ENCODE measurements around the gene MORN1.

MORN1 gene

DNA sequence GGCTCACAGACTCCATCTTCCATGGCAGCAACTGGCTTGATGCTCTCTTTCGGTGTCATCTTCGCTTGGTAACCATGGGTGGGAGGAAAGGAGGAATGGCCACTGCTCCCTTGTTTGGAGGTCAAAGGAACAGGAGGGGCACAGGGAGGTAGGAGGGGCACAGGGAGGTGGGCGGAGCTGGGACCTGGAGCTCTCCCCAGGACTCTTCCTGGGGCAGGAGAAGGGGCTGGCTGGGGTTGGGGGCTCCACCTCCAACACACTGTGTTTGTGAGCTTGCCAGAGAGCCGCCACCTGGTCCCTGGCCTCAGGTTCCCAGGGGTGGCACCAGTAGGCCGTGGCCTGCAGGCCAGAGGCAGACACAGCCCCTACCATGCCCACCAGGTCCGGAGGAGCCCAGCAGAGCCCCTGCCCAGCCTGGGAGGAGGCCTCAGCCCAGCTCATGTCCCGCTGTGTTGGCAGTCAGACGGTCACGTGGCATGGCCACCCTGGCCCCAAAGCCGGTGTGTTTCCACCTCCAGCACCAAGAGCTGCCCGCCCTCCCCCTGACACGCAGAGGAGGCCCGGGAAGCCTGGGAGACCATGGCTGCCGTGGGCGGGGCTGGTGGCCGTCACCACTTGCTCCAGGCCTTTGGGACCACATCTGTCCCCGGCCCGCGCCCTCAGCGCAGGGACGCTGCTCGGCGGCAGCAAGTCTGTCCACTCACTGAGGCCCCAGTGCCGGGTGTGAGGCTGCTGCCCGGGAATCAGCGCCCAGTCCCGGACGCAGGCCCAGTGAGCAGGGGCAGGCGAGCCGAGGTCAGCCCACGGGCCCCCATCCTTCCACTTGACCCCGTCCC is 73.9 kb downstream of the MORN1 start:
- TF ChIP-seq, protein P1, sequence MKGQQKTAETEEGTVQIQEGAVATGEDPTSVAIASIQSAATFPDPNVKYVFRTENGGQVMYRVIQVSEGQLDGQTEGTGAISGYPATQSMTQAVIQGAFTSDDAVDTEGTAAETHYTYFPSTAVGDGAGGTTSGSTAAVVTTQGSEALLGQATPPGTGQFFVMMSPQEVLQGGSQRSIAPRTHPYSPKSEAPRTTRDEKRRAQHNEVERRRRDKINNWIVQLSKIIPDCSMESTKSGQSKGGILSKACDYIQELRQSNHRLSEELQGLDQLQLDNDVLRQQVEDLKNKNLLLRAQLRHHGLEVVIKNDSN (IDR thresholded peaks at IDR 0.05), result peak; percentile 61
- TF ChIP-seq TEAD4 (IDR thresholded peaks at IDR 0.05), result no peak

DNA sequence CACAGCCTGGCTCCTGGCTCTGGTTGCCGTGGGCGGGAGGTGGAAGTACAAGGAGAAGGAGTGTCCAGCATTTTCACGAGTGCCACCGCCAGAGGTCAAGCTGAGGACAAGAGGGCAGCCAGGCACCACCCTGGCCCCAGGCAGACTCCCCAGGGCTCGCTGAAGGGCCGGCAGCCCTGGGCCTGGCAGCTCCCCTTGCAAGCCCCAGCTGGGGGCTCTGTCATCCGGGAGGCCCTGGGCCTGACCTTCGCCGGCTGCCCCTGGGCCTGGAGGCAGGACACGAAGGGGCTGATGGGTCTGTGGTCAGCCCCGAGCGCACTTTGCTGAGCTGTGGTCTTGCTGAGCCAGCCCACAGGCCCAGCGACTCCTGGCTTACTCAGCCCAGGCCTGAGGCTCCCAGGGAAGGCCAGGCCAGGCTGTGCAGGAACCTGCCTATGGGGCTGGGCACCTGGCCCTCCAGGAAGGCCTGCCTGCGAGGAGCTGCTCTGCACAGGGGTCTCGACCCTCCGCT is 74.8 kb downstream of the MORN1 start:
- TF ChIP-seq TEAD4 (IDR thresholded peaks at IDR 0.05) (no peak), RAD21 (IDR thresholded peaks at IDR 0.05; ENCODE audit: low read depth) (no peak), YY1 (IDR thresholded peaks at IDR 0.05; ENCODE audit: low read depth) (no peak), CEBPB (IDR thresholded peaks at IDR 0.05) (no peak), CREB1 (IDR thresholded peaks at IDR 0.05; ENCODE audit: low read depth) (no peak), NFIC (IDR thresholded peaks at IDR 0.05) (no peak), ZBTB7A (IDR thresholded peaks at IDR 0.05; ENCODE audit: low read depth) (no peak), FOXM1 (IDR thresholded peaks at IDR 0.05; ENCODE audit: borderline replicate concordance, low read depth) (no peak), EGR1 (IDR thresholded peaks at IDR 0.05) (no peak), TCF12 (IDR thresholded peaks at IDR 0.05; ENCODE audit: low read depth) (no peak), EP300 (IDR thresholded peaks at IDR 0.05; ENCODE audit: borderline replicate concordance) (no peak), TAF1 (IDR thresholded peaks at IDR 0.05; ENCODE audit: low read depth) (no peak)
- TF ChIP-seq, protein P2, sequence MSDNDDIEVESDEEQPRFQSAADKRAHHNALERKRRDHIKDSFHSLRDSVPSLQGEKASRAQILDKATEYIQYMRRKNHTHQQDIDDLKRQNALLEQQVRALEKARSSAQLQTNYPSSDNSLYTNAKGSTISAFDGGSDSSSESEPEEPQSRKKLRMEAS (IDR thresholded peaks at IDR 0.05), result no peak
- TF ChIP-seq, protein P3, sequence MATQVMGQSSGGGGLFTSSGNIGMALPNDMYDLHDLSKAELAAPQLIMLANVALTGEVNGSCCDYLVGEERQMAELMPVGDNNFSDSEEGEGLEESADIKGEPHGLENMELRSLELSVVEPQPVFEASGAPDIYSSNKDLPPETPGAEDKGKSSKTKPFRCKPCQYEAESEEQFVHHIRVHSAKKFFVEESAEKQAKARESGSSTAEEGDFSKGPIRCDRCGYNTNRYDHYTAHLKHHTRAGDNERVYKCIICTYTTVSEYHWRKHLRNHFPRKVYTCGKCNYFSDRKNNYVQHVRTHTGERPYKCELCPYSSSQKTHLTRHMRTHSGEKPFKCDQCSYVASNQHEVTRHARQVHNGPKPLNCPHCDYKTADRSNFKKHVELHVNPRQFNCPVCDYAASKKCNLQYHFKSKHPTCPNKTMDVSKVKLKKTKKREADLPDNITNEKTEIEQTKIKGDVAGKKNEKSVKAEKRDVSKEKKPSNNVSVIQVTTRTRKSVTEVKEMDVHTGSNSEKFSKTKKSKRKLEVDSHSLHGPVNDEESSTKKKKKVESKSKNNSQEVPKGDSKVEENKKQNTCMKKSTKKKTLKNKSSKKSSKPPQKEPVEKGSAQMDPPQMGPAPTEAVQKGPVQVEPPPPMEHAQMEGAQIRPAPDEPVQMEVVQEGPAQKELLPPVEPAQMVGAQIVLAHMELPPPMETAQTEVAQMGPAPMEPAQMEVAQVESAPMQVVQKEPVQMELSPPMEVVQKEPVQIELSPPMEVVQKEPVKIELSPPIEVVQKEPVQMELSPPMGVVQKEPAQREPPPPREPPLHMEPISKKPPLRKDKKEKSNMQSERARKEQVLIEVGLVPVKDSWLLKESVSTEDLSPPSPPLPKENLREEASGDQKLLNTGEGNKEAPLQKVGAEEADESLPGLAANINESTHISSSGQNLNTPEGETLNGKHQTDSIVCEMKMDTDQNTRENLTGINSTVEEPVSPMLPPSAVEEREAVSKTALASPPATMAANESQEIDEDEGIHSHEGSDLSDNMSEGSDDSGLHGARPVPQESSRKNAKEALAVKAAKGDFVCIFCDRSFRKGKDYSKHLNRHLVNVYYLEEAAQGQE (IDR thresholded peaks at IDR 0.05; ENCODE audit: low read depth), result no peak
- TF ChIP-seq, protein P1 (IDR thresholded peaks at IDR 0.05), result no peak

DNA sequence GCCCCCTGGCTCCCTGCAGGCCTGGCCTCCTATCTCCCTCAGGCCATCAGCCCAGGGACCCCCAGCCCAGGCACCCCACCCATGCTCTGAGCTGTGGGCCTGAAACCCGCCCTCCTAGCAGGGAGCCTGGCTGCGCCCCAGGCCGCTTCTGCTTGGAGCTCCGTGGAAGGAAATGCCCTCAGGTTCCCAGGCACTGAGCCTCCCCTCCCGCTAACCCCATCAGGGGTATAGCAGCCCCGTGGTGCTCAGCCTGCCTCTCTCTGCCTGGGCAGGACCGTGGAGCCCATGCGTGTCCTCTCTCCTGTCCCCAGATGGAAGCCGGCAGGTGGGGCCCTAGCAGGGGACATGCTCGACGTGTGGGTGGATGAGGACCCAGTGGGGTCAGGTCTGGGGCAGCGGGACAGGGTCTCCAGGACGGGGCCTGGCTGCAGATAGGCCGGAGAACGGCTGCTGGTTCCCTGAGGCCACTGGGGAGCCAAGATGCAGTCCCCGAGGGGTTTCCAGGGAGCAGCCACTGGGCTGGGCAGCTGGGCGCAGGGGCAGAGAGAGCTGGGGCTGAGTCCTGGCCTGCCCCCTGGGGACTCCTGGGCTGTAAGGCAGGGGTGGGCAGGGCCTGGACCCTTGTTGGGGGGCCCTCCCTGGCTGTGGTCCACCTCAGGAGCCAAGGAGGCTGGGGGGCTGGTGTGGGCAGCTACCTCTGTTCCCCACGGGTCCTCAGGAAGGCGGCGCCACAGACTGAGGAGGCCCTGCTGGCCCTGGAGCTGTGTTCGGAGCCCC is 75.5 kb downstream of the MORN1 start:
- no peak for TF ChIP-seq EP300 (IDR thresholded peaks at IDR 0.05; ENCODE audit: borderline replicate concordance)
- TF ChIP-seq, protein P2 (IDR thresholded peaks at IDR 0.05), result no peak
- no peak for TF ChIP-seq TEAD4 (IDR thresholded peaks at IDR 0.05)
- TF ChIP-seq YY1 (IDR thresholded peaks at IDR 0.05; ENCODE audit: low read depth), result no peak
- TF ChIP-seq TAF1 (IDR thresholded peaks at IDR 0.05; ENCODE audit: low read depth), result no peak
- TF ChIP-seq TCF12 (IDR thresholded peaks at IDR 0.05; ENCODE audit: low read depth), result no peak
- no peak for TF ChIP-seq ZBTB7A (IDR thresholded peaks at IDR 0.05; ENCODE audit: low read depth)
- TF ChIP-seq FOXM1 (IDR thresholded peaks at IDR 0.05; ENCODE audit: borderline replicate concordance, low read depth), result no peak
- TF ChIP-seq RAD21 (IDR thresholded peaks at IDR 0.05; ENCODE audit: low read depth), result no peak

DNA sequence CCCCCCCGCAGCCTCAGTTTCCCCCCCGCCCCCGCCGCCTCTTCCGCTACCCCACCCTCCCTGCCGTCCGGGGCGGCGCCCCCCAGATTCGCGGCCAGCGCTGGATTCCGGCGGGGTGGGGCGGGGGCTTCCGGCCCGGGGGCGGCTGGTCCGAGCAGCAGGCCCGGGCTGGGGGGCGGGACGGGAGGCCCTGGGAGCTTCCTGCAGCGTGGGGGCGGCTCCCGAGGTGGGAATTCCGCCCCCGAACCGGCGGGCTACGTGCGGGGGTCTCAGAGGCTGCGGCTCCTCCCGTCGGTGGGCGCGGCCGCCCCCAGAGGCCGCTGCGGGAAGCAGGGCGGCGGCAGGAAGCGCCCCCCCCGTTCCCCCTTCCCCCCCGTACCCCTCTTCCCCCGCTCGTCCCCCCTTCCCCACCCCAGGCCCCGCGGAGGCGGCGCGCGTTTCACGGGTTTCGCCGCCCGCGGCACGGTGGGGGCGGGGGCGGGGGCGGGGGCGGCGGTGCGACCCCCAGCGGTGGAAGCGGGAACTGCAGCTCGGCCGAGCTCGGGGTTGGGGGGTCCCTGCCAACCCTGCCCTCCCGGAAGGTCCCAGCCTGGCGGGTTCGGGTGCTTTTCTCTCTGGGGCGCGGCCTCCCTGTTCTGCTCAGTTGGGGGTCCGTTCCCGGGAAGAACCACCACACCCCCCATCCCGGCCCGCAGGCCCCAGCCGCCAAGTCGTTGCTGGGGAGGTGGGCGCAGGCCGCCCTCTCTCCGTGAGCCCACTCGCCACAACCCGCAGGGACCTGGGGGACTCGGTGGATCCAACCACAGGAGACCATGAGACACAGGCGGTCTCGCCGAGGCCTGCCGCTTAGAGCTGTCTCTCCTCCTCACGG is 76.3 kb downstream of the MORN1 start:
- TF ChIP-seq, protein P1 (IDR thresholded peaks at IDR 0.05), result no peak
- TF ChIP-seq CREB1 (IDR thresholded peaks at IDR 0.05; ENCODE audit: low read depth) (no peak), EP300 (IDR thresholded peaks at IDR 0.05; ENCODE audit: borderline replicate concordance) (no peak), YY1 (IDR thresholded peaks at IDR 0.05; ENCODE audit: low read depth) (no peak), RAD21 (IDR thresholded peaks at IDR 0.05; ENCODE audit: low read depth) (no peak), TCF12 (IDR thresholded peaks at IDR 0.05; ENCODE audit: low read depth) (no peak), CEBPB (IDR thresholded peaks at IDR 0.05) (no peak), TEAD4 (IDR thresholded peaks at IDR 0.05) (no peak), TAF1 (IDR thresholded peaks at IDR 0.05; ENCODE audit: low read depth) (no peak), EGR1 (IDR thresholded peaks at IDR 0.05) (peak; percentile 55), ZBTB7A (IDR thresholded peaks at IDR 0.05; ENCODE audit: low read depth) (peak; percentile 78), FOXM1 (IDR thresholded peaks at IDR 0.05; ENCODE audit: borderline replicate concordance, low read depth) (no peak)
- TF ChIP-seq, protein P3 (IDR thresholded peaks at IDR 0.05; ENCODE audit: low read depth), result no peak
